NK-92 treated with Interleukin-12 subunit alpha and Interleukin-12 subunit beta, amount 100 ng/mL, for 24 hours (cell line): ENCODE data around the gene RPS18.

ENCODE experiments used
- DNase-seq: peaks from one replicate; lab custom pipeline; 2025; lab: John Stamatoyannopoulos, UW

The RPS18 gene

GRCh38 chr6:33314943-33315792 lies 43.3 kb downstream of the RPS18 start:
- DNase-seq = no peak

- DNase-seq = no peak
These were observed 44.1 kb downstream of the RPS18 start for GRCh38 chr6:33315793-33316602.

- DNase-seq = no peak
These were observed 44.9 kb downstream of the RPS18 start for GRCh38 chr6:33316603-33317418.

GRCh38 chr6:33317419-33317668 lies 45.5 kb downstream of the RPS18 start:
- DNase-seq = no peak

GRCh38 chr6:33317669-33318425 lies 46.0 kb downstream of the RPS18 start, which contains the start of gene ZBTB22:
Gene ZBTB22, minus strand, starts transcription at chr6:33317744. Its CDS starts 828 bp downstream, at chr6:33316916.
- peak; percentile 85 for DNase-seq

GRCh38 chr6:33318426-33319073 lies 46.7 kb downstream of the RPS18 start:
- no peak for DNase-seq

- DNase-seq = no peak
These were observed 48.1 kb downstream of the RPS18 start for GRCh38 chr6:33319939-33320314.

- no peak for DNase-seq
These were observed 48.7 kb downstream of the RPS18 start for GRCh38 chr6:33320315-33321181.

GRCh38 chr6:33321227-33321626 lies 49.4 kb downstream of the RPS18 start:
- no peak for DNase-seq

- DNase-seq = no peak
These were observed 51.7 kb downstream of the RPS18 start for GRCh38 chr6:33323623-33323948.

GRCh38 chr6:33324125-33324524 lies 52.2 kb downstream of the RPS18 start:
- no peak for DNase-seq
